GM06990 (cell line): Measurements from ENCODE around the gene ATP5F1D.

ENCODE experiments used
- DNase-seq: peaks from one replicate; pipeline ENCODE4 v3.0.0-alpha.2; 2011; ENCODE audit not compliant: insufficient read length; ENCODE audit errors: extremely low read depth
- H3K27me3 ChIP-seq: replicated peaks from 2 replicates; pipeline ENCODE4 v1.6.0; 2011; ENCODE audit warnings: low read length; ENCODE audit not compliant: control insufficient read depth, insufficient read depth
- H3K36me3 ChIP-seq: 2 replicates; pipeline ENCODE4 v1.5.1; 2011; ENCODE audit warnings: low read length; ENCODE audit not compliant: control insufficient read depth, insufficient read depth
- H3K4me3 ChIP-seq: replicated peaks from 2 replicates; pipeline ENCODE4 v1.5.1; 2011; ENCODE audit warnings: low read depth, mild to moderate bottlenecking, control low read depth, low read length
- TF ChIP-seq, protein P1 (sequence below): IDR thresholded peaks from 2 replicates; pipeline ENCODE4 v1.5.1; 2011; ENCODE audit warnings: low read length, control low read depth, mild to moderate bottlenecking, inconsistent platforms; ENCODE audit not compliant: insufficient read depth, poor library complexity, severe bottlenecking

ATP5F1D gene

GRCh38 chr19:1214862-1215731 is 26.5 kb upstream of the ATP5F1D start:
- Histone ChIP-seq H3K36me3 (peaks cover 11% of the 10 kb centered on the region), H3K4me3 (no peak overlapping the region), H3K27me3 (no peaks in the 10 kb centered on the region)
- TF ChIP-seq, protein P1, sequence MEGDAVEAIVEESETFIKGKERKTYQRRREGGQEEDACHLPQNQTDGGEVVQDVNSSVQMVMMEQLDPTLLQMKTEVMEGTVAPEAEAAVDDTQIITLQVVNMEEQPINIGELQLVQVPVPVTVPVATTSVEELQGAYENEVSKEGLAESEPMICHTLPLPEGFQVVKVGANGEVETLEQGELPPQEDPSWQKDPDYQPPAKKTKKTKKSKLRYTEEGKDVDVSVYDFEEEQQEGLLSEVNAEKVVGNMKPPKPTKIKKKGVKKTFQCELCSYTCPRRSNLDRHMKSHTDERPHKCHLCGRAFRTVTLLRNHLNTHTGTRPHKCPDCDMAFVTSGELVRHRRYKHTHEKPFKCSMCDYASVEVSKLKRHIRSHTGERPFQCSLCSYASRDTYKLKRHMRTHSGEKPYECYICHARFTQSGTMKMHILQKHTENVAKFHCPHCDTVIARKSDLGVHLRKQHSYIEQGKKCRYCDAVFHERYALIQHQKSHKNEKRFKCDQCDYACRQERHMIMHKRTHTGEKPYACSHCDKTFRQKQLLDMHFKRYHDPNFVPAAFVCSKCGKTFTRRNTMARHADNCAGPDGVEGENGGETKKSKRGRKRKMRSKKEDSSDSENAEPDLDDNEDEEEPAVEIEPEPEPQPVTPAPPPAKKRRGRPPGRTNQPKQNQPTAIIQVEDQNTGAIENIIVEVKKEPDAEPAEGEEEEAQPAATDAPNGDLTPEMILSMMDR, result no peak
- DNase-seq, result peak; percentile 6

DNA sequence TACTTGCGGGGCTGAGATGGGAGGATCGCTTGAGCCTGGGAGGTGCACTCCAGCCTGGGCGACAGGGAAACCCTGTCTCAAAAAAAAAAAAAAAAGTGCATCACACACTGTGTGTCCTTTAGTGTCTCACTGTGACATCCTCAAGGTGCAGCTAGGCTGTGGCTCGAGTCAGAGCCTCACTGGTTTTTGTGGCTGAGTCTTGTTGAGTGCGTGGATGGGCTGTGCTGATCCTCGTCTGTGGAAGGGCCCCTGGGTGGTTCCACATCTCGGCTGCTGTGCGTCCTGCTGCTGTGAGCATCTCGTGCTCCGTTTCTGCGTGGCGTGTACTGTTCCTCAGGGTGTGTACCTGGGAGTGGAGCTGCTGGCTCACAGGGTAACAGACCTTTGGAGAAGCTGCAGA is 24.8 kb upstream of the ATP5F1D start:
- peaks cover 14% of the 10 kb centered on the region for H3K36me3 ChIP-seq
- H3K4me3 ChIP-seq, result no peak overlapping the region
- DNase-seq, result no peak
- H3K27me3 ChIP-seq, result no peaks in the 10 kb centered on the region
- TF ChIP-seq, protein P1, result no peak

DNA sequence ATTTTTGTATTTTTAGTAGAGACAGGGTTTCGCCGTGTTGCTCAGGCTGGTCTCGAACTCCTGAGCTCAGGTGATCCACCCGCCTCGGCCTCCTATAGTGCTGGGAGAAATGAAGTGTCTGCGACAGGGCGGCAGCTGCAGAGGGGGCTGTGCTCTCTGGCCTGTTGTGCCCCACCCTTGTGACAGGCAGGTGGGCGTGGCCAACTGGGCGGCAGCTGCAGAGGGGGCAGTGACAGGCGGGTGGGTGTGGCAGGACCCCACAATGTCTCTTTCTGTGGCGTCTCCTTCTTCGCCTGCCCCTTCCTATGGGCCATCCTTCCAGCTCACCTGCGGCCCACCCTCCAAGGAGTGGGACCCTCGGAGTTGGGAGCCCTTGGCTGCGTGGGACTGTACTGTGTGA is 24.2 kb upstream of the ATP5F1D start:
- no peak for DNase-seq
- Histone ChIP-seq H3K36me3 (peaks cover 14% of the 10 kb centered on the region), H3K4me3 (no peak overlapping the region), H3K27me3 (no peaks in the 10 kb centered on the region)
- TF ChIP-seq, protein P1, result no peak

DNA sequence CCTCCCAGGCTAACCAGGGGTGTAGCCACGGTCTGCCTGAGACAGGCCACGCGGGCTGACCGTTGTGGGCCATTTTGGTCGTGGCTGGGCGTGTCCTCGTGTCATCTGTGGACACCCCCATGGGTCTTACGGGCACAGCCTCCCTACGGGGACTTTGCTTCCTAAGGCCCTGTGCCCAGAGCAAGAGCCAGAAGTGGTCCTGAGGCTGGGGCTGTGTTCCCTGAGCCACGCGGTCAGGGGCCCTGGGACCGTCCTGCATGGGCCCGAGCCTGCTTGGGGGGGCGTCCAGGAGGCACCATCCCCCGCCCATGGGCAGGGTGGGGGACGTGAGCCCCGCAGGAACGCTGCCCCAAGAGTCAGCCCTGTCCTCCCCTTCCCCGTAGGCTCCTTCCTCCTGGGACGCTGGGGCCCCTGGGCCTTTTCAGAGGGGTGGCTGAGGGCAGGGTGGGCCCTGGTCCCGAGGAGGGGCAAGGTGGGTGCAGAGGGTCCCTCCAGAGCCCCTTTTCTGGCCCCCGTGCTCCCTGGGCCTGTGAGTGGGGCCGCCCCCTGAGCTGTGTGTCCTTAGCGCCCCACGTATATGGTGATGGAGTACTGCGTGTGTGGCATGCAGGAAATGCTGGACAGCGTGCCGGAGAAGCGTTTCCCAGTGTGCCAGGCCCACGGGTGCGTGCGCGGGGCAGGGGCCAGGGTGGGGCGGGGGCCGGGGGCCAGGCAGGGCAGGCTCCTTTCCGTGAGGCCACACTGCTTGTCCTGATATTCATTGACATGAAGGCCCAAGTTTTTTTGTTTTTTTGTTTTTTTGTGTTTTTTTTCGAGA is 22.6 kb upstream of the ATP5F1D start:
- DNase-seq, result no peak
- H3K27me3 ChIP-seq, result no peaks in the 10 kb centered on the region
- TF ChIP-seq, protein P1, result no peak
- no peak overlapping the region for H3K4me3 ChIP-seq
- peaks cover 21% of the 10 kb centered on the region for H3K36me3 ChIP-seq

DNA sequence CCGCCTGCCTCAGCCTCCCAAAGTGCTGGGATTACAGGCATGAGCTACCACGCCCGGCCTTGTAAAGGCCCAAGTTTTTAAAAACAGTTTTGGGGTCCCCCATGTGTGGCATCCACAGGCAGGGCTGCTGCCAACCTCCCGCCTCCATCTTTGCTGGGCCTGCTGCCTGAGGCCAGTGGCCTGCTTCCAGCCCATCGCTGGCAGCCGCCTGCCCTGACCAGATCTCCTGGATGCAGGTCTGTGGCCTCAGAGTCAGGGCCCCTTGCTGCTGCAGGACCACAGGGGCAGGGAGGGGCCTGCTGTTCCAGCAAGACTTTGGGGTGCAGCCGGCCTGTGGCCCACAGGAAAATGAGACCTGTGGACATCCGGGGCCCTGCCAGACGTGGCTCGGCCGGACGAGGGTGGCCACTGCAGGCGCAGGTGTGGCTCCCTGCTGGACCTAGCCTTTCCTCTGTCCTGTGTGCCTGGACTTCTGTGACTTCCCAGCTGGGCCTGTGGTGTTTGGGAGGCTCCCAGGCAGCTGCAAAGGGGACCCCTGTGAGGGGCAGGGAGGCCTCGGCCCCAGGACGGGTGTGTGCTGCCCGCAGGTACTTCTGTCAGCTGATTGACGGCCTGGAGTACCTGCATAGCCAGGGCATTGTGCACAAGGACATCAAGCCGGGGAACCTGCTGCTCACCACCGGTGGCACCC is 21.6 kb upstream of the ATP5F1D start:
- TF ChIP-seq, protein P1, result no peak
- DNase-seq, result no peak
- H3K4me3 ChIP-seq, result no peak overlapping the region
- peaks cover 24% of the 10 kb centered on the region for H3K36me3 ChIP-seq
- no peaks in the 10 kb centered on the region for H3K27me3 ChIP-seq
